DMS79 treated with DMSO at 0.1 percent for 48 hours (cell line): ENCODE measurements around the gene GNAQ.

ENCODE experiments used
- DNase-seq: peaks from one replicate; lab custom pipeline; 2025; lab: John Stamatoyannopoulos, UW

Gene GNAQ

GRCh38 chr9:77943057-77943456, 88.6 kb downstream of the GNAQ start:
- DNase-seq: no peak

DNA sequence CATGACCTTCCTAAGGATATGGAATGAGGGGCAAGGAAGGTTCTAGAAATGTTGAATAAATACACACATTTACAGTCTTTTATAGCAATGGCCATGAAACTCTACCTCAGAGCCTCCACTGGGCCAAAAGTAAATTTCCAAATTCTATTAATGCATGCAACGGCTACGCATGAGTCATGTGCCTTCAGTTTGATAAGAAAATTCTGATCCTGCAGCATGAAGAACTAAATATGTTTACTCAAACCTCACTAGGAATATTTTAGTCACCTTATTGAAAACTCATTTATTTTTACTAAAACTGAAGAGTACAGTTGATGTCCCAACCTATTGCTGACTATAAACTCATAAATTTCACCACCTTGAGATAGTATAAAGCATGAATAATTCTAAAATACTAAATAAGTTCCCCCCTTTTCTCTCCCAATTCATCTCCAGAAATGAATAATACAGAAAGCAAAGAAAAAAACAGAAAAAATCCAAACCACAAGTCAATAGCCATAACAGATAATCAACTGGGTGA, 92.4 kb downstream of the GNAQ start:
- no peak for DNase-seq

- no peak for DNase-seq
Measured at GRCh38 chr9:77938163-77938562, 93.4 kb downstream of the GNAQ start.

GRCh38 chr9:77935974-77936373, 95.6 kb downstream of the GNAQ start:
- no peak for DNase-seq

DNA sequence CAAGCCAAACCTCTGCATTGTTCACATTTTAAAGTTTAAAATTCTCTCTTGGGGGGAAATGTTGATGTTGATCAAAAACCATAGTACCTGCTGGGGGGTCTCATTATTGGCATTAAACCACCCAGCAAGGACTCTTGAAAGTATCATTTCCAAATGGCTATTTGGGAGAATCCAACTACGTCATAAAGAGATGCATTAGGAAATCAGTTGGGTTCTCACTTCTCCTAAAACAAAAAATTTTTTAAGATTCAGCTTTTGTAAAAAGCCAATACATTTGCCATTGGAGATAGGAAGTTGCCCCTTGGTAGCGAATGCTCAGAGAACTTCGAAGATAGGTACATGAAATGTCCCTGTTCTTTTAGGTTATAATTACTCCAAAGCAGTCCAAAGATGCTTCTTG, 96.4 kb downstream of the GNAQ start:
- no peak for DNase-seq

- DNase-seq: no peak
Measured at GRCh38 chr9:77933976-77934375, 97.6 kb downstream of the GNAQ start.

GRCh38 chr9:77933019-77933418, 98.6 kb downstream of the GNAQ start:
- DNase-seq: no peak

GRCh38 chr9:77929942-77930341, 101.7 kb downstream of the GNAQ start:
- no peak for DNase-seq

DNA sequence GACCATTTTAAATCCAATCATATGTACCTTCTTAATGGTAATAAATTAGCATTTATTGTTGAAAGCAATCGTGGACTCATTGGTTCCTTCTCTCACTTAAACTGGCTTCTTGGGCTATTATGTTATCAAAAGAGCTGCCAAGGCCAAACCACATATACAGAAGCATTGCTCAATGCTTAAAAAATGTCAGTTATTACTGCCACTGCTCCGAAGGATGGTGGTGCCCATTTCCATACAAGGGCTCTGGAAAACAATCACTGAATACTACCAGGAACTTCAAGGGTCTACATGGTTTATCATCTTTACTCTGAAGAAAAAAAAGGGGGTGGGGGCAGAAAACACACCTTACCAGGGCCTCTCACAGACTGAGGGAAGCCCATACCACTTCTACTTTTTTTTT, 104.3 kb downstream of the GNAQ start:
- DNase-seq: no peak

DNA sequence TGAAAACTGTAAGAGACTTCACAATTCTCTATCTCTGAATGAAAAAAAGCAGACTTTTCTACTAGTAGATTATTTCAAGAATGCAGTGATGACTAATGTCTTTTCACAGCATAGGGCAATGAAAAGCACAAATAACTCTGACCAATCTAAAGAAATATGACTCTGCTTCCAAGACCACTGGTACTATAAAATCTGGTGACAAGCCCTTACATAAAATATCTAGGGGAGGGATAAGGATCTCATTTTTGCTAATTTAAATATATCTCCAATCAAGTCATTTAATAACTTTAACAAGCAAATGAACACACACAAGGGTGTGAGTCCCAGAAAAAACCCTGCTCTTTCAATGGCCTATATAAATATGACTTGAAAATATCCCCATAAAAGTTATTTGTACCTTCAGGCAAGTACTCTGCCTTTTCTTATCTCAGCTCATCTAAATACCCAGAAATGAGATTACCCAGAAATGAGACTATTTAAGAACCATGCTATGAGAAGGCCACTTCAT, 105.2 kb downstream of the GNAQ start:
- no peak for DNase-seq

- DNase-seq: no peak
Measured at GRCh38 chr9:77922591-77922990, 109.0 kb downstream of the GNAQ start.

GRCh38 chr9:77917800-77918199, 113.8 kb downstream of the GNAQ start:
- DNase-seq: no peak

DNA sequence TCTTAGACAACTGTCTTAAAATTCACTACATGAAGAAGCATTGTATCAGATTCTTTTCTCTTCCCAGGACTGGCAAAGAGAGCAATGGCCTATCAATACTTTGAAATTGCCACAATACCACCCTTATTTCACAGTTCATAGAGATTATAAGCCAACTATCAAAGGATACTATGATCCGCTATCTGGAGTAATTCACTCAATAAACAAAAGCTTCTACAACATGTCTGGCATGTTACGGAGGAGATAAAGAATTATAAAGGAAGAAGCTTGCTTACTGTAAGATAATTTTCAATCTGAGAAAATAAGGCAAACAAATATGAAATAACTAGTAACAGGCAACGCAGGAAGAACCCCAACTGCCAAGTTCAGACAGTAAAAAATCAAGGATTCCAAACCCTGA, 114.8 kb downstream of the GNAQ start:
- no peak for DNase-seq

DNA sequence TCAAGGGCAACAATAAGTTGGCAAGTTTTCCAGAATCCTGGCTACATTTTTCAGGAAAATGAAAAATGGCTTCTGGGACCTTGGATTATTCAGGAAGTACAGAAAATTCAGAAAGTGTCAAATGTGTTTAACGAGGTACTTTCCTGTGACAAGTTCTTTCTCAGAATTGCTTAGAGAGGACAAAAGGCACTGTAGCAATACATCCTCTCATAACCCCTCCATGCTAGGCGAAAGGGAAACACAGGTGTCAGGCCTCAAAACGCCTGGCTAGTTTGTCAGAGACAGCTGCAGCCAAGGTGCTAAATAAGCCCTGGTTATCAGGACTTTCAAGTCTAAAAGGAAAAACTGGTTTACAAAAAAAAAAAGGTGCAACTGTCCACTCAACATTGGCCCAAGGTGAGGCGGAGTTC, 115.2 kb downstream of the GNAQ start:
- no peak for DNase-seq

- DNase-seq: no peak
Measured at GRCh38 chr9:77915744-77916143, 115.9 kb downstream of the GNAQ start.

DNA sequence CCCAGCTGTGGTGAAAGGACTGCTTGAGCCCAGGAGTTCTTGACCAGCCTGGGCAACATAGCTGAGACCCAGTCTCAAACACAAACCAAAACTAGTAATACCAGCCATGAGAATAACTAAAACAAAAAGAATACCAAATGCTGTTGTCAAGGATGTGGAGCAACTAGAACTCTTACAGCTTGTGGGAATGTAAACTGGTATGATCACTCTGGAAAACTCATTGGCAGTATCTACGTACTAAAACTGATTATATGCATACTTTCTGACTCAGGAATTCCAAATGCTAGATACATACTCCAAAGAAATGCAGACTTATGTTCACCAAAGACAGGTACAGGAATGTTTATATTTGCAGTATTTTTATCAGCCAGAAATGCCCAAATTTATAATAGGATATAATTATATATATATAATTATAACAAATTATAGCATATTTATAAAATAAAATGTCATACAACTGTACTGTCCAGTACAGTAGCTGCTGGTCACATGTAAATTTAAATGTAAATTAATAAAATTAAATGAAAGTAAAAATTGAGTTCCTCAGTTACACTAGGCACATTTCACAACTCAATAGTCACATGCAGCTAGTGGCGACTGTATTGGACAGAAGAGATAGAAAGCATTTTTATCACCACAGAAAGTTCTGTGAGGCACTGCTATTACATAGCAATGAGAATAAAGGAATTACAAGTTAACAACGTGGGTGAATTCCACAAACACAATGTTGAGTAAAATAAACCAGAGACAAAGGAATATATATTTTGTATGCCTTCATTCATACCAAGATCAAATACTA, 118.5 kb downstream of the GNAQ start:
- no peak for DNase-seq

GRCh38 chr9:77911928-77912327, 119.7 kb downstream of the GNAQ start:
- no peak for DNase-seq

DNA sequence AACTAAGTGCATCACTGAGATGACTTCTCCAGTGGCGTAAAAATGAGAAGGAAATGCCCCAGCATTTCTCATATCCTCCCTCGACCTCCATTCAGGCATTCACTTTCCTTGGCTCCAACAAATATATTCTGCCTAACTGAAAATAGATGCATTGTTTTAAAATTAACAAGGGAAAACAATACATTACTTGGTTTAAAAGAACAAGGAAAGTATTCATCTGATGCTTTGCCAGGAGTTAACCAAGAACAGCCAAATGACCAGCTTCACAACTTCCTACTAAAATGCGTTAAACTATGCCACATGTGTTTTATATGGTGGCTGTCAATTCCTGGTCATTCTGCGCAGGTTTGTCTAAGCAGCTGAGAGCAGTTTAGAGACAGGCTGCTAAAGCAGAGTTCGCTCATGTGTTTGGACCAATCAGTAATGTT, 121.4 kb downstream of the GNAQ start:
- no peak for DNase-seq

DNA sequence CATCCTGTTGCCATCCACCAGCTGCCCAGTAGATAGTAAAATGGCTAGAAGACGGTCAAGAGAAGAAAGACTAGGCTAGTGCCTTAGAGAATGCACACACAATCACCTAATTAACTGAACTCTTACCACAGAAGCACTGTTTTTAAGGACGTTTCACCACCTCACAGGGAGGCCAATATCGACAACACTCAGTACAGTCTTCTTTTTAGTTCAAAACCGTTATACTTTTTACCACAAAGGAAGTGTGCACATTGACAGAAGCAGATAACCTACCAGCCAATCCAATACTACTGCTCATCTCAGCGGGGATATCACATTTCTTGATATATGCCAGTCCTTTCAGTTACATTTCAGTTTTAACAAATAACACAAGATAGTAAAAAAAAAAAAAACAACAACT, 122.3 kb downstream of the GNAQ start:
- DNase-seq: no peak

DNA sequence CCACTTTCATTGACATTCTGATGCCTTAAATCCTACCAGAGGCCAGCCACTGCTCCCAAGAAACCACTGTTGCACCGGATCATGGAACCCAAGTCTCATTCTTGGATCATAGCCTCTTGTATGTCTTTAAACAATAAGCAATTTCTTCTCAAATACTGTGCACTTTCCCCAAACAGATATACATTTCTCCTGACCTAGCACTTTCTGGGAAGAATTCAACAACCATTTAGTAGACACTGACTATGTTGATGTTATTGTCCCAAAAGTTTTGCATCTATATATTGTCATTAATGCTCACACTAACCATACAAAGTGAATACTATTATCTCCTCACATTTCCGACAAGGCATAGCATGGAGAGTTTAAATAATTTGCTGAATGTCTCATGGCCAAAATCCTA, 123.3 kb downstream of the GNAQ start:
- no peak for DNase-seq

DNA sequence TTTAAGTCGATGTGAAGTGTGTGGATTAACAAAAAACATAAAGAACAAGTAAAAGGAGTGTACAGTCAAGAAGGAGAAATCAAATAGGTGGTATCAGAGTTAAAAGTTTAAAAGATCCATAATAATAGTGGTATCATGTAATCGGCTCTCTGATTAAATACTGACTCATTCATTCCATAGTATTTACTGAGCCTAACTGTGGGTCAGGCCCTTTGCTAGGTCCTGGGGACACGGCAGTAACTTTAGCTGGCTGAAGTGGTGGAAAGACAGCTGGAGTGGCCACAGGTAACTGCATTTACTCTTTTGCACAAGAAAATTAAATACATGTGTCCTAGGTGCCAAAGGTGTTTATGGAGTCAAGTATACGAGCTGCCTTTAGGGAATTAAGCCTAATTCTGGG, 124.0 kb downstream of the GNAQ start:
- no peak for DNase-seq

DNA sequence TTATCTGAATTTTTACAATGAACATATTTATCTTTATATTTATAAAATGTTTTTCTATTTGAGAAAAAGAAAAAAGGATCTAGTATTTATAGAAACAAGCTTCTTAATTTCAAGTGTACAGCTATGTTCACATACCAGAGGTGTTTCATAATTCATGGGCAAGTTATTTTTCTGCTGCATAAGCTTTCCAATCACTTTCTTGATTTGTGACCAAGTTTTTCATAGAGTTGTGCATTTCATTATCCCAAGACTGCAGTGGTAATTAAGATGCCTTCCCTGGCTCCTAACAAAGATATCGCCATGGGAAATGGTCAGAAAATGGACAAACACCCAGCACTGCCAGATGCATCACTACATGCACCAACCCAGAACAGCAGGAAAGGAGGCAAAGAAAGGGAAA, 124.6 kb downstream of the GNAQ start:
- DNase-seq: no peak

- DNase-seq: no peak
Measured at GRCh38 chr9:77903666-77904285, 127.8 kb downstream of the GNAQ start.
